Medulla oblongata (tissue), 1 donor: ENCODE measurements around the gene NOX3.

Source experiments
- DNase-seq: peaks from one replicate; pipeline ENCODE4 v3.0.0-alpha.2; 2015; ENCODE audit errors: extremely low spot score

NOX3 gene

DNA sequence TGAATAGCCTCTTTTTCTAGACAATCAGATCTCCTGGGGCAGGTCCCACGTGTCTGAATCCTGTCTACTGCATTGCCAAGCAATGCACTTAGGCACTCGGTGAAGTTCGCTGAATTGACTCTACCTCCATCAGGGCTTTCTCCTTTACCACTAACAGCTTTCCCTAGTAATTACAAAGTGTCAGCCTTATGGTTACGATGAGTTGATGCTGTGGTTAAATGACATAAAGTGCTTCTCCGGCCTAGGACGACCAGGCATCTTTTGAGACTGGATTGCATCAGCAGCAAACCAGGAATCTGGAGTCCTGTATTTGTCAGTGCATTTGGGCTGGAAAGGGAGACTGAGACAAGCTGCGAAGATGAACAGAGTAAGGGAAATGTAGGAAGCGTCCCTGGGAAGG, 21.5 kb downstream of the NOX3 start:
- DNase-seq = no peak

DNA sequence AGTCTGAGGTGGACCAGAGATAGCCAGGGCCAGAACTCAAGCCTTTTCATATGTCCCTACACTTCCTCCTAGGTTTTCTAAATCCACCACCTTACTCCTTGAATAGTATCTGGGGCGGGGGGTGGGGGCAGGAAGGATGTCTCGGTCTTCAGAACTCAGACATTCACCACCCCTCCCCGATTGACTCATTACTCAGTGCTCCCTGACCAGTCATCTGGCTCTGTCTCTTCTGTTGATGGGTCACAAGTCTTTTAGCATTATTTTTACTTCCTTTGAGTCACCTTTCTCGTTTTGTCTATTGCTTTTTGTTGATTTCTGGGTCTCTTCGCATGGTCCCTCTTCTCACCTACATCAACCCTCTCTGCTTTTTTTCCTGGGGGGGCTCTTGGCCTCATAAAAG, 23.3 kb downstream of the NOX3 start:
- no peak for DNase-seq

DNA sequence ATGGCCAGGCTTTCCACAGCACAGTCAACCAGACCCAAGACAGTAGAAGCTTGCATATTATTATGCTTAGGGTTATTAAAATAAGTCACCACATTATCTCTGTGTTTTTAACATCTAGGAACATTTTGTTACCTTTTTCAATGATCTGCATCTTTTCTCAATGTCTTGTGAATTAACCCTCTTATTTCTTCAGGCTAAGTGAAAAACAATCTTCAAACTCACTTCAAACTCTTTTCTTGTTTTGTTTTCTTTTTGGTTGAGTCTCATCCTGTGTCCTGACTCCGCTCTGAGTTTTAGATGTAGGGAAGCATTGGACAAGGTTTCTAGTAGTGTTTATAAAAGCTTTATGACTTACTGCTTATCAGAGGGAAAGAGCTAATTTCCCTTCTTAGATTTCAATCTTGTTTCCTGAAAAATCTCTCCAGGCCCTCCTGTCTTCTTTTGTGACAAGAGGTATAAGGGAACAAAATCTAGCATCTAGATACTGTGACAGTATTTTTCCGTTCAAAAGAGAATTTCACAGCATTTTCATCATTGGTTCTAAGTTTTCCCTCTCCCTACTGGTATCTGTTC, 26.2 kb downstream of the NOX3 start:
- DNase-seq = no peak

DNA sequence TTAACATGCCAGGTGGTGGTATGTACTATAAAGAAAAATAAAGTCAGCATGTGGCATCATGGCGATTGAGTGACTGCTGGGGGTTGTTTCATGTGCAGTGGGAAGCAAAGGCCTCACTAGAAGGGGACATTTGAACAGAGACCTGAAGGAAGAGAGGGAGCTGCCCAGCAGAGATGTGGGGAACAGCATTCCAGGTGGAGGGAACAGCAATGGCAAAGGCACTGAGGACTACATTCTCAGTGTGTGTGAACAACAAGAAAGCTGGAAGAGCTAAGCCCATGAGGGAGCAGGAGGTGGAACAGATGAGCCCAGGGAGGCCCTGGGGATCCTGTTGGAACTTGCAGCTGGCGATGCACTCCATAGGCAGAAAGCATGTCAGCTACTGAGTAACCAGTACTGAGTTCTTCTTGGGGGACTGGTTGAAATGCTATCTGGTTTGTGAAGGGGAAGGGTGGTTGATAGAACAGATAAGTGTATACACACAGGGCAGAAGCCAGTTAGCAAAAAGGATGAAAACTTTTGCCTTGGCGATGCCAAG, 29.2 kb downstream of the NOX3 start:
- DNase-seq = no peak

- no peak for DNase-seq
These were observed 31.5 kb downstream of the NOX3 start for GRCh38 chr6:155424181-155424580.

GRCh38 chr6:155422635-155423034, 33.0 kb downstream of the NOX3 start:
- no peak for DNase-seq

DNA sequence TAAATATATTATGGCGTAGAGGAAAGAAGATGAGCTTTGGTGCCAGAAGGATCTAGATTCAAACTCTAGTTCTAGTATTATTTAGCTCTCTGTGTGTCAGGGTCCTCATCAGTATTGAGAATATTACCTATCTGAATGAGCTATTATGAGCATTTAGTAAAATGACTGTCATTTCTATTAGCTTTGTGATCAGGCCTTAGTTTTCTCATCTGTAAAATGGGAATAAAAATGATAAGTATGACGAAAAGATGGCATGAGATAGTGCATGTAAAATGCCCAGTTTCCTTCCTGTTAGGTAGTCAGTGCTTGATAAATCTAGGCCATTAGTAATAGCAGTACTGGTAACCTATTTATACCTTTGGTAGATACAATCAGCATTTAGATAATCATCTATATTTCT, 35.1 kb downstream of the NOX3 start:
- DNase-seq = no peak

DNA sequence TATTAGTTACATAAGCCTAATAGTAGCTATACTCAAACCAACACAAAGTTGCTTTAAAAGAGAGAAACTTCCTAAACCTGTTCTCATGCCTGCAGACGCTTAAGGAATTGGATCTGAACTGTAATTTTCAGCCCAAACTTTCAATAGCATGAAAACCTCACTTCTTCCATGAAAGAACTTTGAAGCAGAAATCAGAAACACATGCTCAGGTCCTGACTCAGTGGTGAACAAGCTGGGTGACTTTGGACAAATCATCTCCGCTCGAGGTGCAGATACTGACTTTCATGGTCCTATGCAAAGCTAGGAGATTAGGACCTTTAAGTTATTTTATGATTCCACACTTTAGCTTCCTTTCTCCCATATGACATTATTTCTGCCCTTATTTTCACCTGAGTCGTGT, 36.5 kb downstream of the NOX3 start:
- DNase-seq = no peak

DNA sequence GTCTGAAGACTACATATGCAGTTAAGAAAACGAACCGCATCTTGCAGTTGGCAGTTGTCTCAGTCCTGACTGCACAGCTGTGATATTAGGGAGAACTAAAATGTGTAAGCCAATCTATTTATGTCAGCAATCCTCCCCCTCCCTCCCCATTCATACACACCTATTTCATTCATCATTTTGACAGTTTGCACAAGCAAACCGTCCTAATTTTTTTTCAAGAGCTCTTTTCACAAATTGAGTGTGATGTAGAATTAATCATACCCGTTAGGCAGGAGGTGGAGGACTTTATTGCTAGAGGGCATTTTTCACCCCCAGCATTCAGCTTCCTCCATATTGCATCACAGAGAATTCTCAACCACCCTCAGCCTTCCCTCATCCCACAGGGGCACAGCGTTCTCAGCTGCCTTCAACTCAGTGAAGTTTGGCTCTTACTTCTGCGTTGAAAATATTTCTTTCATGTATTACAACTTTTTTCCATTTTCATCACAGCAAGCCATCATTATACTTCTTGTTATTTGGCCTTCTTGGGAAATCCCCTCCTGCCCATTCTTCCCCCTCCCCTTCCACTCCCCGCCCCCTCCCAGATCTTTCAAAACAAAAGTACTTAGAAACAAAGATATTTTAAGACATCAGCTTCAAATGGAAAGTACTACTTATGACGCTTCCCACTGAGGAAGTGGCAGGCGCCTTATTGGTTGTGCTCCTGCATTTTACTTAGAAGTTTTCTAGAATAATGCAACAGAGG, 37.5 kb downstream of the NOX3 start:
- DNase-seq = peak; percentile 42

DNA sequence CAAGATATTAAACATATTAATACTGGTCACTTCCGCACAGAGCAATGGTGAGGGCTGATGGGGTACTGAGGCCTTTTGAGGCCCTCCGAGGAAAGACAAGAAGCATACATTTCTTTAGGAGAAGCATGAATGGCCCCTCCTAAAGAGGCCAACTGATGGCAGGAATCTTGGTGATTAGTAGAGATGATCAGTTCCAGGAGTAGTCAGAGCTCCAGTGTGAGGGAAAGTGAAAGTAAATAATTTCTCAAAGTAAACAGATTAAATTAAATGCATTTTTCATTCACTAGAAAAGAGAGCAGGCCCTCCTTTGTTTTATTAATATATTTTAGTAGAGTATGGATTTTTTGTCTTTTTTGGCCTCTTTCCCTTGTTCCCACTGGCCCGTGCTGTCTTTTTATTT, 38.2 kb downstream of the NOX3 start:
- DNase-seq = no peak

GRCh38 chr6:155415953-155416352, 39.7 kb downstream of the NOX3 start:
- no peak for DNase-seq

DNA sequence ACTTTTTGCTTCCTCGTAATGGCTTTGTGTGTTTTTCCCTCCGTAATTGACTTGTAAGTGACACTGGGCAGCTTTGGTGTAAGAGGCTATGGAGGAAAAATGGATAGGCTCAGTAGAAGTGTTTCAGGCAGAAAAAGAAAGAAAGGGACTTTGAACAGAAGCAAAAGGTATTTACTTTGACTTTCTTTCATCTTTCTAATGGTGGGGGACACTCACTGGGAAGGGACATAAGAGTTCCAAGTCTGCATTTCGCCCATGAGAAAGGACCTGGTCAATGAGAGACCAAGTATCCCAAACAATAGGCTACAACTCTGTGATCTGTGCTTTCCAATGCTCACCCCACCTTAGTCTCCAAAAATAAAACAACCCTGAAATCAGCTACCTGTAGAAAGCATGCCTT, 41.6 kb downstream of the NOX3 start:
- DNase-seq = no peak

- DNase-seq = no peak
These were observed 43.3 kb downstream of the NOX3 start for GRCh38 chr6:155412335-155412734.

- DNase-seq = peak; percentile 9
These were observed 44.2 kb downstream of the NOX3 start for GRCh38 chr6:155411154-155412052.

GRCh38 chr6:155409391-155409790, 46.2 kb downstream of the NOX3 start:
- DNase-seq = no peak

DNA sequence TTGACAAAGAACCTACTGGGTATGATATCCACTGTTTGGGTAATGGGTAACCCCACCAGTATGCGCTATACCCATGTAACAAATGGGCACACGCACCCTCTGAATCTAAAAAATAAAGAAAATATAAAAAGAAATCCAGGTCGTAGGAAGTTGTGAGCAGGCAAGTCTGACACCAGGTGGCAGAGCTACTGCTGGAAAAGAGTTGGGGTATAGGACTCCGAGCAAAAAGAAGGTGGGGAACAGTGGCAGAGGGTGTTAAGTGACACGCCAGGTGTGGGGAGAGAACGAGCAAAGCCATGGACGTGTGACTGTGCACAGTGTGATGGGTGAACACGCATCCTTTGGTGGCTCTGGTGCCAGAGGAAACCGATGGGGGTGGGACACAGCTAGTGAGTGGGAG, 46.7 kb downstream of the NOX3 start:
- no peak for DNase-seq

GRCh38 chr6:155408231-155408630, 47.4 kb downstream of the NOX3 start:
- no peak for DNase-seq

GRCh38 chr6:155406801-155407200, 48.8 kb downstream of the NOX3 start:
- no peak for DNase-seq

GRCh38 chr6:155404937-155405336, 50.7 kb downstream of the NOX3 start:
- DNase-seq = no peak

DNA sequence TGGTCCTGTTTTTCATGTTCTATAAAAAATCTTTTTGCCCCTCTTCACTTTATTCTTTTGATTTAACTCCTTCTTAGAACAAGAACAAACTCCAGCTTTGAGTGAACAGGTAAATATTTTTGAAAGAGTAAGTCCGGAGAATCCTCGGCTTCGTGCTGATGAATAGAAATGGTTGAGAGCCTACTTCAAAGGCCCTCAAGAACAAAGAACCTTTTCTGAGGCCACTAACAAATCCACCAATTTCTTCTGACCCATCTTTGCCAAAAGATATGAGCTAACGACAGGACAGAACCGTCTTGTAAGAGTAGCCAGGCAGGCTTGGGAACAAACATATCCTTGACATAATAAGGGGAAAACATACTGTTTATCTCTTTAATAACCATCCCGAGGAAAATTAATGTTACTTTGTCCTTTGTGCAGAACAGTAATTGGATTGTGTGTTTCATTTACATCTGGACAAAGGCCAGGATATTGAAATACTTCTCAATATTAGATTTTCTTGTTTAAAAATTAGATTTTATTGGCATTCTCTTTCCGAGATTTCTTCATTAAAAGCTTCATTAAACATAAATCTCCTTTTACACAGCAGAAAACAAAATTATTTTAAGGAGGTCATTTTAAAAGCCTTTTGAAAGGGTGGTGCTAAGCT, 52.9 kb downstream of the NOX3 start:
- no peak for DNase-seq

DNA sequence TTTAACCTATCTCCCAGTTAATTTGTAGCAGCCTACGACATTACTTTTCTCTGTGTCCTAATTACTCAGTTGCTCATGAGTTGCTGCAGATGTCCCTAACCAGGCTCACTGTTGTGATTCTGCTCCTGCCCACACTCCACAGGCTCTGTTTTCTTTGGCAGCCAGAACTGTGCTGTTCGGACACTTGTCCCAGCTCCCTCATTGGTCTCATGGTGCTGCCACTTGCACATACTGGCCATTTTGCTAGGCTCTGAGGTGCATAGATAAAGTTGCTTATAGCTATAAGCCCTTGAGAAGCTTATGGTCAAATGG, 55.0 kb downstream of the NOX3 start:
- DNase-seq = no peak
